ENCODE results near the gene TECTA.
"Not testable (repeated sequence)": the region's sequence is repeated elsewhere in the genome, so short reads cannot be mapped to it uniquely, and the experiment has no call there.

The TECTA gene

DNA sequence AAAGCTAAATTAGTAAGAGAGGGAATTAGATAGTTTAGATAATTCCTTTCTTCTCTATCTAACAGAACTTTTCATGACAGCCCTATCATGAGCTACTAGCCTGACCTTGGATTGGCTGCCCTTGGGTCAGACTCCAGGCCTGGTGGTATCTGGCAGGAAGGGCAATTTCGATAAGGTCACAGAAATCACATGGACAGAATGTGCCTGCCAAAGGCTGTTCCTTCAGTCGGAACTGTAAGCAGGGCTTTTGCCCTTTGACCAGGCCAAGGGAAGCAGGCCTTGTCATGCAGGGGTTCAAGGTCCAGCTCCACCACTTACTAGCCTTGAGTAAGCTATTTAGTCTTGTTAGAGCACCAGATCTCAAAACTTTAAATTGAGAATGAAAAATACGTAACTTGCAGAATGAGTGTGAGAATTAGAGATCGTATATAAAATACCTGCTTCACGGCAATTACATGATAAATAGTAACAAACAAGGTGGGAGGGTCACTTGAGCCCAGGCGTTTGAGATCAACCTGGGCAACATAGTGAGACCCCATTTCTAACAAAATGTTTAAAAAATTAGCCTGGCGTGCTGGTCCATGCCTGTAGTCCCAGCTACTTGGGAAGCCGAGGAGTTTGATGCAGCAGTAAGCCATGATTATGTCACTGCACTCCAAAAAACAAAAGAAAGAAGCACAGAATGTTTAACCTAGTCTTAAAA, 130.7 kb downstream of the TECTA start:
- no peak for DNase-seq

DNA sequence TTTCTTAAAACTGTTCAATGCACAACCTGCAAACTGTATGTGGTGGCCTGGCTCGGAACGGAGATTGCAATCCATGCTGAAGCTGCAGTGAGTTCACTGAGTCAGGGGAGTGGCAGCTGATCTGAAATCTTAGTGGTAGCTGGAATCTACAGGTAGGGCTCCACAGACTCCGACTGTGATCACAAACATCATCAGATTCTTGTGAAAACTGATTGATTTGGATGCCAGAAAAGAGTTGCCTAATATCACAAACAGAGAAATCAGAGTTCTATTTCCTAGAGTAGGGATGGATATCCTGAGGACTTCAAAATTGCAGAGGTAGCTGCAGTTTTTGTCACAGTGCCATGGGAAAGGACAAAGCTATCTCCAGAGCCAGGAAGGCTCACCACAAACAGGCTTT, 134.0 kb downstream of the TECTA start:
- no peak for DNase-seq

DNA sequence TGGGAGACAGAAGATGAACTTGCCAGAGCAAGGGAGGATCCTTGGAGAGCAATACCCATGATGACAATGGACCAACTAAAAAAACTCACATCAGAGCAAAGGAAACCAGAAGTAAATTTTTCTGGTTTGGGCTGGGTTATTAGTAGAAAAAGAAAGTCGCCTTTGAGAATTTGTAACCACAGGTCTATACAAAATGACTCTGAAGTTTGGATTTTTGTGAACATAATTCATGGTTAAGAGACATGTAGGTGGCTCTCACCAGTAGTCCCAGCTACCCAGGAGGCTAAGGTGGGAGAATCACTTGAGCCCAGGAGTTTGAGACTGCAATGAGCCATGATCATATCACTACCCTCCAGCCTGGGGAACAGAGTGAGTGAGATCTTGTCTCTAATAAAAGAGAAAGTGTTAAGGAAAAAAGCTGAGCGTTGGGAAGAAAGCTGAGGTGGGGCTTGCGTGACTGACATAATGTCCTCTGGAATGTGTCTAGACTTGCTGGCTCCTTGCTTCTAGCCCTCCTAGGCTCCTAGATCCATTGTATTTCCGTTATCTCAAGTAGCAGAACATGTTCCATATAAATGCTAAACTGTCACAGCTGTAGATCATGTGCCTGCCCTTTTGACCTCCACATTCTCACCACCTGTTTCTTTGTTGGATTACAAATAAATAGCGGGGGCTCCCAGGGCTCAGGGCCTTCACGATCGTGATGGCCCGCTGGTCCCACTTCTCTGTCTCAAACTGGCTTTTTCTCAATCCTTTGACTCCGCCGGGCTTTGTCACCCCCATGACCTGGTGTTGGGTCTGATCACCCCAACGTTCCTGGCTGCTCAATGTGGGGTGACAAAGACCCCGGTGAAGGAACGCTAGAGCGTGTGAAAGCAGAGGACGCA, 135.3 kb downstream of the TECTA start:
- no peak for DNase-seq

DNA sequence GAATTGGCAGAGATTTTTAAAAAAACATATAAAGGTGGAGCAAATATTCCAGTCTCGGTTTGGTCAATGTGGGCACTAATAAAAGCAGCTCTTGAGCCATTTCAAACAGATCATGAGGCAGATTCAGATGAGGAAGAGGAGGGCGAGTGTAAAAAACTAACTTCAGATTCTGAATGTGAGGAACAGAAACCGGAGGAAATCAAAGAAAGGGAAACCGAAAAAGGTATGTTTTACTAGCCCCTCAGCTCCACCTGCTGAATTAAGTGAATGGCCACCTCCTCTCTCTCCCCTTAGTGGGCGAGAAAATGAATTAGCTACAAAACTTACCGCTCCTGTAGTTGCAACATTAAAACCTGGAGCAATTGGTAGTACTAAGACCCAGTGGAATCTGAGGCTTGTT, 136.2 kb downstream of the TECTA start:
- DNase-seq = not testable (repeated sequence)

DNA sequence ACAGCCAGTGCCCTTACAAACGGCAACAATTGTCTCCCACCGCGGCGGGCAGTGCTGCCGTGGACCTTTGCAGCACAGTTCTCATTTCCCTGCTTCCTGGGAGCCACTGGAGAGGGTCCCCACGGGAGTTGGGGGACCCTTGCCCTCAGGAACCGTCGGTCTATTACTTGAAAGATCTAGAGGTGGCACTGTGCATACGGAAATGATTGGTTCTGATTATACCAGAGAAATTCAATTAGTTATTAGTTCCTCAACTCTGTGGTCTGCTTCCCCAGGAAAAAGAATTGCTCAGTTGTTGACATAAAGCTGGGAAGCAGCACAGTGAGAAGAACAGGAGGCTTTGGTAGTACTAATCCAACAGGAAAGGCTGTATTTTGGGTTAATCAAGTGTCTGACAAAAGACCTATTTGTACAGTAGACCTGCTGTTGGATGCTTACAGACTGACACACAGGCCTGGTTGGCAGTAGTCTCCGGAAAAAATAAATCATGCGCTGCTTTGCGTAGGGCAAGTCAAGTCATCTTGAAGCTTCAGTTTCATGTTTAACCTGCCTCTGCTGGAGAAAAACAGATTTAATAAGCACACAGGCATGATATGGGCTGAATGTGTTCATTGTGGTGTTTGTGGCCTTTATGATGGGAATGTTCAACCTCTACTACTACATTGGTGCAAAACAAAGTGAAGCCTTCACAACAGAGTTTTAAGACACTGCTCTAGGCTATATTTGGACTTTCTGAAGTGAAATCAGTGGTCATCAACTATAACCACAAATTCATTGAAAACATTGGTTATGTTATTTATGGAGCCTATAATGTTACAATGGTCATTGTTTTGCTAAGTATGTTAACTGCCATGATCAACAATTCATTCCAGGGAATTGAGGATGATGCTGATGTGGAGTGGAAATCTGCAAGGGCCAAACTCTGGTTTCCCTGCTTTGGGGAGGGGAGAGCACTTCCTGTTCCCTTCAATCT, 136.9 kb downstream of the TECTA start:
- DNase-seq = no peak

DNA sequence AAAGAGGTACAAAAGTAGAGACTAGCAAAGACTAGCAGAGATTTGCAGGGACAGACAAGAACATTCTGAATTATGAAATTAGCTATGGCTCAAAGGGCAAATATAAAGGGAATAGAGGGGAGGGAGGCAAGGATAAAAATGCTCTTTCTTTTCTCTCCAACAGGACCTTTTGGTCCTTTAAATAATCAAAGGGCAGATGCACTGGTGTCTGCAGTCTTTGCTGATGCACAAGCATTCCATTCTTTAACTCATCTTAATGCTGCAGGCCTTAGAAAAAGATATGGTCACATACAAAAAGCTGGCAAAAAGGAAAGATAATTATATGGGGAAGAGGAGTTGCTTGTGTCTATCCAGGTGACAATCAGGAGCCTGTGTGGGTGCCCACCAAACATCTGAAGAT, 137.9 kb downstream of the TECTA start:
- no peak for DNase-seq

DNA sequence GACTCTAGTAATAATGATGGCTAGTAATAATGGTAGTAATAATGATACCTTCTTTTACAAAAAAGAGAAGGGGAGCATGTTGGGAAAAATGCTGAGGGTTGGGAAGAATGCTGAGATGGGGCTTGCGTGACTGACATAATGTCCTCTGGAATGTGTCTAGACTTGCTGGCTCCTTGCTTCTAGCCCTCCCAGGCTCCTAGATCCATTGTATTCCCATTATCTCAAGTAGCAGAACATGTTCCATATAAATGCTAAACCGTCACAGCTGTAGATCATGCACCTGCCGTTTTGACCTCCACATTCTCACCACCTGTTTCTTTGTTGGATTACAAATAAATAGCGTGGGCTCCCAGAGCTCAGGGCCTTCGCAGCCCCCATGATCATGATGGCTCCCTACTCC, 139.0 kb downstream of the TECTA start:
- DNase-seq = not testable (repeated sequence)

DNA sequence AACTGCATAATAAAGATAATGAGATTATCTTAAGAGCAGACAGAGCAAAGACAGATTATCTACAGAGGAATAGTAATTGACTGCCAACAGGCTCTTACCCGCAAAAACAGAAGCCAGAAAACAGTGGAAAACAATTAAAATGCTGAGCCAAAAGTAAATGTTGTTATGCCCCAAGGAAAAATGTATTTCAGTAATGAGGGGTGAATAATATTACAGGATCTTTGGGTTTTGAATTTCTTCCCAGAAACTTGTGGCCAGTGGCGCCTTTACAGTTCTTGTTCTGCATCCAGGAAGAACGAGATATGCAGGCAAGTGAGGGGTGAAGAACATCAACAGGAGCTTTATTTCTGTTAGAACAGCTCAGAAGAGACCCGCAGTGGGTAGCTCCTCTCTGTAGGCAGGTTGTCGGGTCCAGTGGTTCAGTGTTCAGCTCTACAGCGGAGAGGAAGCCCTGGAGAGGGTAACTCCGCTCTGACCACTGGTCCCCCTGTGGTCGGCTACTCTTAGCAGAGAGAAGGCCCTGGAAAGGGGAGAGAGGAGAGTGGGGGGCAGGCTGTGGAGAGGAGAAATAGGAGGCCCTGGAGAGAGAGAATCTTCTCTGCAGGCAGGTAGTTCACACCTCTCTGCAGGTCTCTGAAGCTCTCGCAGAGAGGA, 139.7 kb downstream of the TECTA start:
- no peak for DNase-seq
